Measurements from ENCODE around the gene MRPL34. TPM values are rescaled to one million over a fixed set of nuclear protein-coding genes. Genes with fewer than 3 reads are reported as not detected.

The MRPL34 gene
- total and polyA plus RNA-seq, 8 donors = 32.2 to 91.9 (median 39.4) TPM

DNA sequence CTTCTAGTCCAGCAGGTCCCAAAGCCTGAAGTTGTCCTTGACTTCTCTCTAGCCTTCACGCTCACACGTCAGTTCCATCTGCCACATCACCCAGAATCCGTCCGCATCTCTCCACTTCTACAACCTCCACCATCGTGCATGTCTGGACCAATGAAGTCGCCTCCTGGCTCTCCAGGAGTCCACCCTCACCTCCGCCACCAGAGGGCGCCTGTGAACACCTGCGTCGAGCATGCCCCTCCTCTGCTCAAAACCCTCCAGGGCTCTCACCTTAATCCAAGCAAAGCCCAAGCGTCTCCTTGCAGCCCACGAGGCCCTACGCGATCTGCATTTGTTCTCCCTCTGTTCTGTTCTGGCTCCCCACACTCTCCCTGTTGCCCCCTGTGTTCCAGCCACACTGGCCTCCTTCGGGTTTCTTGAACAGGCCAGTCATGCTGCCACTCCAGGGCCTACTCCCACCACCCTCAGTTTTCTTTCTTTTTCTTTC is 44.8 kb upstream of the MRPL34 start:
- H3K27me3 ChIP-seq = no peaks in the 10 kb centered on the region
- TF ChIP-seq, protein P1, sequence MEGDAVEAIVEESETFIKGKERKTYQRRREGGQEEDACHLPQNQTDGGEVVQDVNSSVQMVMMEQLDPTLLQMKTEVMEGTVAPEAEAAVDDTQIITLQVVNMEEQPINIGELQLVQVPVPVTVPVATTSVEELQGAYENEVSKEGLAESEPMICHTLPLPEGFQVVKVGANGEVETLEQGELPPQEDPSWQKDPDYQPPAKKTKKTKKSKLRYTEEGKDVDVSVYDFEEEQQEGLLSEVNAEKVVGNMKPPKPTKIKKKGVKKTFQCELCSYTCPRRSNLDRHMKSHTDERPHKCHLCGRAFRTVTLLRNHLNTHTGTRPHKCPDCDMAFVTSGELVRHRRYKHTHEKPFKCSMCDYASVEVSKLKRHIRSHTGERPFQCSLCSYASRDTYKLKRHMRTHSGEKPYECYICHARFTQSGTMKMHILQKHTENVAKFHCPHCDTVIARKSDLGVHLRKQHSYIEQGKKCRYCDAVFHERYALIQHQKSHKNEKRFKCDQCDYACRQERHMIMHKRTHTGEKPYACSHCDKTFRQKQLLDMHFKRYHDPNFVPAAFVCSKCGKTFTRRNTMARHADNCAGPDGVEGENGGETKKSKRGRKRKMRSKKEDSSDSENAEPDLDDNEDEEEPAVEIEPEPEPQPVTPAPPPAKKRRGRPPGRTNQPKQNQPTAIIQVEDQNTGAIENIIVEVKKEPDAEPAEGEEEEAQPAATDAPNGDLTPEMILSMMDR (IDR thresholded peaks at IDR 0.05) = peak; percentile 81 to 96
- ATAC-seq (peak; percentile 99), DNase-seq (peak in 3 of 4 donors; percentile 76 to 97 (median 87))
- peaks cover 0 to 18% of the 10 kb centered on the region in 2 donors for H3K36me3 ChIP-seq
- intact Hi-C loops (cut with DNase I) = no loop called here
- peaks cover 0 to 3% of the 10 kb centered on the region in 2 donors for H3K4me1 ChIP-seq
- no peak overlapping the region for H3K27ac ChIP-seq
- H3K4me3 ChIP-seq = no peak overlapping the region
- H3K9me3 ChIP-seq = no peaks in the 10 kb centered on the region

DNA sequence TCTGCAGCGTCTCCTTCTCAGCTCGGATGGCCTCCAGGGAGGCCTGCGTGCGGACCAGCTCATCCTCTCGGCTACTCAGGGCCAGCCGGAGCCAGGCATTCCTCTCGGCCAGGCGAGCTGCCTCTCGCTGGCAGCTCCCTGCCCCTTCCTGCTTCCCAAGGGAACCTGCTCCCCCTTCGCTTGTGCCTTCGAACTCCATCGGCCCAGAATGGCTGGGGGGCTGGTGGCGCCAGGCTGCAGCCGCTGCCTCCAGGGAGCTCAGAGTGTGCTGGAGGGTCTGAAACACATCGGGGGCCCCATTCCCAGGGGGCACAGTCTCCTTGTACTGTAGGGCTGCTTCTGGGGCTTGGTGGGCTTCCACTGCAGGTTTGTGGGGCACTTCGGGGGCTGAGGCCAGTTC is 43.1 kb upstream of the MRPL34 start:
- TF ChIP-seq, protein P1 (IDR thresholded peaks at IDR 0.05) = no peak
- Histone ChIP-seq H3K4me1 (peaks cover 0 to 3% of the 10 kb centered on the region in 2 donors), H3K4me3 (peak overlapping the region in 1 of 2 donors; percentile 44), H3K36me3 (peaks cover 0 to 17% of the 10 kb centered on the region in 2 donors), H3K9me3 (no peaks in the 10 kb centered on the region), H3K27ac (no peak overlapping the region), H3K27me3 (no peaks in the 10 kb centered on the region)
- DNase-seq = no peak
- no peak for ATAC-seq
- intact Hi-C loops (cut with DNase I) = no loop called here

DNA sequence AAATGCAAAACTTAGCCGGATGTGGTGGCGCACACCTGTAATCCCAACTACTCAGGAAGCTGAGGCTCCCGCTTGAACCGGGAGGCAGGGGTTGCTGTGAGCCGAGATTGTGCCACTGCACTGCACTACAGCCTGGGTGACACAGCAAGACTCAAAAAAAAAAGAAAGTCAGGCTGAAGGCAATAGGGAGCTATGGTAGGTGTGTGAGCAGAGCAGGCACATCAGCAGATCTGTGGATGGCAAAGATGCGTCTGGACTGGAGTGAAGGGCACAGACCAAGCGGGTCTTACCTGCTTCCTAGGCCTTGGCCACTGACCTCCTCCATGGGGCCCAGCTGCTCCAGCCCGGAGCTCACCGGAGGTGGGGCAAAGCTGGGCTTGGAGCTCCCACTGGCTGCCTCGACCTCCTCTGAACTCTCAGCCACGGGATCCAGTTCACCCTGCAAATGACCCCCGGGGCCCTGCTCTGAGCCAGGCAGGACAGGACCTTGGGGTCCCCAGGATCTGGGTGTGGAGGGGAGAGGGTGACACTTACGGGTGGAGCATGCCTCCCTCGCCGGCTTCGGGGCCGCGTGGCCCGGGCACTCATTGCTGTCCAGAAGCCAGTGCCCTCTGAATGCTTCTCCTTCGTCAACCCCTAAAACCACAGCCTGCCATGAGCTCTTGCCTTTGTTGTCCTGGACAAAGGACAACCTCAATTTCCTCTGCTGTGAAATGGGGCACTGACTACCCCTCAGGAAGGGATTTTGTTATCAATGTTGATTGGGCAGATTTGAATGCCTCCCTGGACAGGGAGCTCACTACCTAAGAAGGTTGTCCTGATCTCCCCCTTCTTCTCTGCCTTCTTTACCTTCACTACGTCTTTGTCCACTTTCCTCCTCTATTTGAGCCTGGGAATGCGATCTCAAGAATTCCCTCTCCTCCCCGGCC is 41.7 kb upstream of the MRPL34 start:
- ATAC-seq = no peak
- Histone ChIP-seq H3K27ac (peak overlapping the region; percentile 57 to 74), H3K4me1 (peaks cover 6 to 17% of the 10 kb centered on the region in 2 donors), H3K36me3 (peaks cover 0 to 13% of the 10 kb centered on the region in 2 donors), H3K9me3 (no peaks in the 10 kb centered on the region), H3K27me3 (no peaks in the 10 kb centered on the region), H3K4me3 (peak overlapping the region in 1 of 2 donors; percentile 44)
- no peak for DNase-seq
- TF ChIP-seq, protein P1 (IDR thresholded peaks at IDR 0.05) = no peak
- intact Hi-C loops (cut with DNase I) = no loop called here

DNA sequence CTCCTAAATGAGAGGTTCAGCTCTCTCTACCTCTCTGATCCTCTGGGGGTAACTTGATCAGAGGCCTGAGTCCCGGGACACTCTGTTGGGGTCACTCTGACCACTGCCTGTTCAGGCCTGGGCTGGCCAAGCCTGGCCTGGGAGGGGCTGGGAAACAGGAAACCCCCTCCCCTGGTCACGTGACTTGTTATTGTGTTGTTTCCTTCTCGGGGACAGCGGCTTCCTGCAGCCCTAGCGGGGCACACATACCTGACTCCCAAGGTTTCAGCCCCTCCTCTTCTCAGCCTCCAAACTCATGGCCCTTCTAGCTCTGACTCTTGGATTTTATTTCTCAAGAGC is 41.1 kb upstream of the MRPL34 start, which contains the start of gene USHBP1:
TSS of gene USHBP1 (minus strand) at position 105 of the 339 bp plus-strand sequence. CDS start 446 bp downstream, outside the sequence.
- peaks cover 0 to 13% of the 10 kb centered on the region in 2 donors for H3K36me3 ChIP-seq
- TF ChIP-seq, protein P1 (IDR thresholded peaks at IDR 0.05) = no peak
- DNase-seq = no peak
- no peaks in the 10 kb centered on the region for H3K9me3 ChIP-seq
- no peak for ATAC-seq
- peak within 1 kb of the TSS; percentile 57 to 74 for H3K27ac ChIP-seq
- H3K4me3 ChIP-seq = peak within 1 kb of the TSS in 1 of 2 donors; percentile 44
- H3K4me1 ChIP-seq = peaks cover 6 to 18% of the 10 kb centered on the region in 2 donors
- no peaks in the 10 kb centered on the region for H3K27me3 ChIP-seq
- intact Hi-C loops (cut with DNase I) = no loop called here

DNA sequence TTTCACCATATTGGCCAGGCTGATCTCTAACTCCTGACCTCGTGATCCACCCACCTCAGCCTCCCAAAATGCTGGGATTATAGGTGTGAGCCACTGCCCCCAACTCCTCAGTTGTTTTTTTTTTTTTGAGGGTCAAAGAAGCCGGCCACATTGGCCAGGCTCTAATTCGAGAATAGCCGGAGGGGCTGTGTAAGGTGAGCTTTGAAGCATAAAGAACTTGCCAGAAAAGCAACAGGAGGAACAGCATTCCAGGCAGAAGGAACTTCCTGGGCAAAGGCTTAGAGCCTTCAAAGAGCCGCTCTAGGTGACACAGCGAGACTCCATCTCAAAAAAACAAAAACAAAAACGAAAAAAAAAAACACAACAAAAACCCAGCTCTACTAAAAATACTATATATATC is 39.6 kb upstream of the MRPL34 start:
- no peak for ATAC-seq
- Histone ChIP-seq H3K27me3 (no peaks in the 10 kb centered on the region), H3K4me1 (peaks cover 6 to 16% of the 10 kb centered on the region in 2 donors), H3K27ac (peak overlapping the region in 1 of 2 donors; percentile 77), H3K36me3 (peaks cover 0 to 25% of the 10 kb centered on the region in 2 donors), H3K4me3 (no peak overlapping the region), H3K9me3 (no peaks in the 10 kb centered on the region)
- TF ChIP-seq, protein P1 (IDR thresholded peaks at IDR 0.05) = no peak
- DNase-seq = no peak
- intact Hi-C loops (cut with DNase I) = no loop called here

All from left lung (tissue), 10 donors.